ENCODE measurements around the gene ZNF614. TPM values are rescaled to one million over a fixed set of nuclear protein-coding genes. Genes with fewer than 3 reads are reported as not detected.

Gene ZNF614
- total and polyA plus RNA-seq, 2 of the 13 experiments (the other 11 are each of a cell fraction or from before 2014, with no cell fraction given): 13.0 to 22.8 TPM

GRCh38 chr19:51986309-51987291 lies 41.6 kb downstream of the ZNF614 start, which contains the start of gene ZNF350 (continued):
- TF ChIP-seq BCLAF1 (IDR thresholded peaks at IDR 0.05): no peak
- 0 out of 2 replicates have a peak, but pooled peaks have one; percentile 51 for TF ChIP-seq EED (CRISPR knock-in tag; IDR thresholded peaks at IDR 0.05)
- 0 out of 2 replicates have a peak, but pooled peaks have one; percentile 8 for TF ChIP-seq ZNF414 (CRISPR knock-in tag; IDR thresholded peaks at IDR 0.05)
- TF ChIP-seq SIX1 (CRISPR knock-in tag; IDR thresholded peaks at IDR 0.05; ENCODE audit: borderline replicate concordance): peak; percentile 62; the same call in 1 of the 2 replicates
- TF ChIP-seq ZNF777 (CRISPR knock-in tag; IDR thresholded peaks at IDR 0.05): no peak
- no peak for TF ChIP-seq ZNF547 (CRISPR knock-in tag; IDR thresholded peaks at IDR 0.05)
- no peak for TF ChIP-seq HMG20B (CRISPR knock-in tag; conservative IDR thresholded peaks at IDR 0.05)
- peak; percentile 46; the same call in 1 of the 2 replicates for TF ChIP-seq BHLHE40 (IDR thresholded peaks at IDR 0.05; ENCODE audit: low read length)
- TF ChIP-seq ZNF737 (CRISPR knock-in tag; IDR thresholded peaks at IDR 0.05; ENCODE audit: borderline replicate concordance): no peak
- no peak for TF ChIP-seq RORA (CRISPR knock-in tag; IDR thresholded peaks at IDR 0.05)
- TF ChIP-seq TAF1 (CRISPR knock-in tag; IDR thresholded peaks at IDR 0.05): peak; percentile 54; the same call in 1 of the 2 replicates
- TF ChIP-seq ZNF503 (CRISPR knock-in tag; IDR thresholded peaks at IDR 0.05): peak; percentile 73; the same call in 1 of the 2 replicates
- no peak for TF ChIP-seq DZIP1 (CRISPR knock-in tag; IDR thresholded peaks at IDR 0.05)
- TF ChIP-seq MYC (CRISPR knock-in tag; IDR thresholded peaks at IDR 0.05; ENCODE audit: borderline replicate concordance): peak; percentile 48; the same call in 1 of the 2 replicates
- peak; percentile 59; the same call in 1 of the 2 replicates for TF ChIP-seq ZBED4 (CRISPR knock-in tag; IDR thresholded peaks at IDR 0.05; ENCODE audit: borderline replicate concordance)

All from HepG2 (cell line).